GM21528 (cell line): ENCODE results near the gene EYS.
A peak's percentile ranks its signal among the peaks of the same experiment; 100 is the strongest.

Experiments used
- ATAC-seq: cut with Tn5 transposase; IDR thresholded peaks from one replicate; pipeline ENCODE4 v1.9.1; 2021; ENCODE audit warnings: mild to moderate bottlenecking, moderate library complexity; ENCODE audit not compliant: unreplicated experiment, low FRiP score

Gene EYS

DNA sequence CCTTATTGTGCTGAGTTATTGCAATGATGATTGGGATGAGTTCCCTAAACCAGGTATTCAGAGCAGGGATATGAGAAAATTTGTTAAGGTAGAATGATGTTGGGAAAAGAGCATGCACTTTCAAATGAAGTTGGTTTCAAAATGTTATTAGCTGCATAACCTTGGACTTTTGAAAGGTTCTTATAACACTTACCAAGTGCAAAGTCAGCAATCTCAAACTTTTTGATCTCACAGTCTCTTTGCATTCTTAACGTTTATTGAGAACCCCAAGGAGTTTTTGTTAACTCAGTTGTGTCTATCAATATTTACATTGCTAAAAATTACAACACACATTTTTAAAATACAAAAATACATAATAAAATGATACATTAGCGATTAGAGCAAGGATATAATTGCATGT, 1269.0 kb downstream of the EYS start:
- no peak for ATAC-seq

DNA sequence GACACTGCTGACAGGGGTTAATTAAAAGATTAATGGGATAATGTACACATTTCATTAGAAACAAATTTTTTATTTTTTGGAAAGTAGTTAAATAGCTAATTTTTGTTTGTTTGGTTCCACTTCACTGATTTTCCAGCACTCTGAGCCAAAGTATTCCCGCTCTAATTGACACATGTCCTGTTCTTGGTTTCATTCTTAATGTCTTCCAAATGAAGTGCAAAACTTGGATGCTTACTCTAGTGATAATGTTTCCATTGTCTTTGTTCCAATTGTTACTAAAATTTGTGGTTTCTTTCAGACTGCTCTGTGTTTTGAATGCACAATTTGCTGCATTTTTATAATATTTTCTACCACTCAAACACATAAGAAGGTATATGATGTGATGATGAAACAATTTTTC, 1277.1 kb downstream of the EYS start:
- no peak for ATAC-seq

DNA sequence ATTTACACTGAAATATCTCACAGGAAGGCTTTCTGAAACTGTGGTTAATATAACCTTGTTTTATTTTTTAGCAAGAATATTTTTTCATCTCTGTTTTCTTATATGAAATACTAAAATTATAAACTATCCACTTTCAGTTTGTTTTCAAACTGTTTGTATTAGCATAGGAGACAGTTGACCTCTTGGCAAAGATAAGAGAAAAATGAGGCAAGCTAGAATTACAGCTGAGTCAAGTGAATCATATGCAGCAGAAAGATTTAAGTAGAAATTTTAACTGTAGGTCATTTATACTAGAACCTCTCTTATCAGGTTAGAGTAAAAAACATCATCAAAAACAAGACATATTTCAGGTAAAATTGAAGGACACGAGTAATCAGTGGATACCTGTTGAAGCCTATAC, 1278.8 kb downstream of the EYS start:
- ATAC-seq, result no peak

DNA sequence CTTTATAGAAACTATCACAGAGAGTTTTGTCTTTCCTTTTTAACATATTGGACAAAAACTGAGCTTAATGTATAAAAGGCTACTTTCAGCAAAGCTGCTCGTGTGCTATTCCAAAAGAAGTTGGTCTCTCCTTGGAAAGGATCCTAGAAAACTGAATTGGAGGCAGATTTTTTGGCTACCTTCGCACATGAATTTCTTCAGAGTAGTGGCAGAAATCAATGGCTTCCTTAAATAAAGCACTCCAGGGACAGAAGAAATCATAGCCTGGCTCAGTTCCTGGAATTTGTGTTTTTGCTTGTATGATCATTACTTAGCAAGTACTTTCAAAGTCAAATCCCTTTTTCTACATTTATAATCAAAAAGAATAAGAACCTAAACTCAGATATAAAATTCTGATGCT, 1291.1 kb downstream of the EYS start:
- no peak for ATAC-seq

DNA sequence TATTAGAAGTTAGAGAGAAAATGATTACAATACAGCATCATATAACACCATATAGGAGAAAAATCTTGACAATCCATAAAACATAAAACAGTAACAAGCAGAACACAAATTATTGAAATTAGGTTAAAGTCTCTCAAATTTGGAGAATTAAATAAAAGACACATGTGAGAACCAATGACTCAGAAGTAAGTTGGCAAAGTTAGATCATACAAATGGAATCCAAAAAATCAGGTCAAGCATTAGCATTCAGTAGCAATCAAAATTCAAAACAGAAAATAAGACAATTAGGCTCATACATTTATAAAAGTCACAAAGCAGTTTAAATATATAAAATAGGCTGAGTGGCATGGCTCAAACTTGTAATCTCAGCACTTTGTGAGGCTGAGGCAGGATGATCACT, 1295.8 kb downstream of the EYS start:
- ATAC-seq, result no peak

DNA sequence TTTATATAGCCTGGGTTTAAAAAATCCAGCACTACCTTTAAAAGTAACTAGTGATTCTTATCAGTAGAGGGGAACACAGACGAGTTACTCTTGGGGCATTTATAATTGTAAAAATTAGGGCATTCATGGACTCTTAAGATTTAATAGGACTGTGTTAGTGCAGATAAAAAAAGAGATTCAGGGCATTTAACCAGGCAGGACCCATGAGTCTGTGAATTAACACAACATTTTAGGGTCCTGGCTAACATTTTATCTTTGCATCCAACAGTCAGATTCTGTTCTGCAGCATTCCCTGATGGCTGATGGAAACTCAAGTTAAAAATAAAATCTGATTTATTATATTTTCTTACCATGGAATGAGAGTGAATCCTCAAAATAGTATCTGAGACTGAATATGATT, 1297.1 kb downstream of the EYS start:
- no peak for ATAC-seq

DNA sequence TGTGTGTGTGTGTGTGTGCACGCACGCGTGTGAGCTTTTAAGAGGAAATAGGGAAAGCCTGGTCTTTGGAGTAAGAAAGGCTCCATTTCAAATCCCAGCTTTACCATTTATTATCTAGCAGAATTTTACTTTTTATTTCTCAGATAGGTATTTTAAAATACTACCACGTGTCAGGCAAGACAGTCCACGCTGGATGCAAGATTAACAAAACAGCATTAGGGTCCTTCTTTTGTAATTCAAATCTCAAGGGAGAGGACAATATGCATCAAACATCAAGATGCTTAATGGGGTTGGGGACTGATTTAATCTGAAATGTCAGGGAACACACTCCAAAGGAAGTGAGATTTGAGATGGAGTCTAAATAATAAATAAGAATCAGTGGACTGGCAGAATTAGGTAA, 1302.6 kb downstream of the EYS start:
- ATAC-seq, result no peak

DNA sequence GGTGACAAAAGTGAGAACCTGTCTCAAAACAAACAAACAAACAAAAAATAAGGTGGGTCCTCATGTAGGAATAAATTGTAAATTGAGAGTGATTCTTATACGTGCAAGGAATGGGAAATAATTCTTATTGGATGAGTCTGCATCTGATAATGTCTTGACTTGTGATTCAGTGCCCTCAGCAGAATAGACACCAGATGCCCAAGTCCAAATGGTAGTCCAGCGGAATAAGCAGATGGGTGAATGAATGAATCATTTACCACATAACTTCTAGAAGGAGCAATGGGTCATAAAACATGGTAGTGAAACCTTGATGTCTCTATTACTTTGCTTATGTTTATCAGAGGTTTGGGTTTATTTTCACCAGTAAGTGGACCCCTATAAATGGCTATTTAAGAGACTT, 1323.7 kb downstream of the EYS start:
- no peak for ATAC-seq

DNA sequence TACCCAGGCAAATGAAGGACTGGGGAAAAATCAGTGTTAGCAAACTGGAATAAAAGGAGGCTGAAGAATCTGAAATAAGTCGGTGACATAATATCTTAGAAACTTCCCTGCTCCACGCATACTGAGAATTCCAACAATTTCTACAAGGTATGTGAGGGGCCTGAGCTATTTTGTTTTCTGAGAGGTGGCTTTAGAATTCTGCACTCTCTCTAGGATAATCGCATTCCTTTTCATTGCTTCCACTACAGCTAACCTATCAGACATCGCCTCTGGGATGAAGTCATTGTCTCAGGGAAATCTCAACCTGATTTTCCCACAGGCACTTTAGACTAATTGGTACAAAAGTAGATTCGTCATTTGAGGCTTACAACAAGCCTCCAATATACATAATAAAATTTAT, 1330.6 kb downstream of the EYS start:
- no peak for ATAC-seq

DNA sequence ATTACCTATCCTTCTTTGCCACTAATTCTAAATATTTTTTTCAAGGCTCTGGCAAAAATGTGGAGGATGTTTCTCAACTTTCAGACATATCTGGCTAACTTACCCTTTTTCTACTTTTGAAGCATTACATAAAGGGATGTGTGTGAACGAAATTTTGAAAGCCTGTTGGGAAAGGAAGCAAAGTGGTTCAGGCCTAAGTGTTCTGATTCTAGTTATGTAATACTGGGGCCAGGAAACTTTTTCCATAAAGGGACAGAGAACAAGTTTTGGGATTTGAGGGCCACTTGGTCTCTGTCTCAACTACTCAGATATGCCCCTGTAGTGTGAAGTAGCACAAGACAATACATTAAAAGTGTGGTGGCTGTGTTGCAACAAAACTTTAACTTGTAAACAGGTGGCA, 1349.6 kb downstream of the EYS start:
- no peak for ATAC-seq

DNA sequence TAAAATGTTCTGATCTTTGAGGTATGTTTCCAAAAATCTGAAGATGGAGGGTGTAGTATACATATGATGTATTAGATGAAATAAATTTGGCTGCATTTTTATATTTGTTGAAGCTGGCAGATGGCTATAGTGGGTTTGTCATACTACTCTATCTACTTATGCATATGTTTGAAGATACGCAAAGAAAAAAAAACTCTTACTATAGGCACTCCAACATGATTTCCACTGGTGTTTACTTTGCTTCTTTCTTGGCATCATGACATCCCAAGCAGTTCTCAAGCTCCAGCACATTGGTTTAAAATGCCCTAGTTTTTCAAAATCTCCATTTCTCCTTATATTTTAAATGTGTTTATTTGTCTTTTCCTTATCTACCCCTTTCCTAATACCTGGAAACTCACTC, 1359.6 kb downstream of the EYS start:
- ATAC-seq, result no peak

DNA sequence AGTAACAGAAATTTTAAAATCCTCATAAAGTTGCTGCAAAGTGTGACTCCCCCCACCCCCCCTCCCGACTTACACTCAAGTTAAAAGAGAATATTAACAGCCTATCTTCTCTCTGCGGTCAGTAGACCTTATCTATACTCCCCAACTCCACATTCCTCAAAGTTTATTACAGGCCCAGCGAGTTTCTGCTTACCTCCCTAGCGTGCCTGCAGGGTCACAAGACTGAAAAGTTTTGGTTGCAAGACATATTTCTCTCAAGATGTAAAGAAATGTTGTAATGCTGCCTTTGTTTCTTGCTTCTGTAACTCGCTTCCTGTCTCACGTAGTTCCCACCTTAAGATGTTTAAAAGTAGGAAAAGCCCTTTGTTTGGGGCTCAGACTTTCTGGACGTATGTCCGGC, 1371.8 kb downstream of the EYS start:
- ATAC-seq, result no peak

DNA sequence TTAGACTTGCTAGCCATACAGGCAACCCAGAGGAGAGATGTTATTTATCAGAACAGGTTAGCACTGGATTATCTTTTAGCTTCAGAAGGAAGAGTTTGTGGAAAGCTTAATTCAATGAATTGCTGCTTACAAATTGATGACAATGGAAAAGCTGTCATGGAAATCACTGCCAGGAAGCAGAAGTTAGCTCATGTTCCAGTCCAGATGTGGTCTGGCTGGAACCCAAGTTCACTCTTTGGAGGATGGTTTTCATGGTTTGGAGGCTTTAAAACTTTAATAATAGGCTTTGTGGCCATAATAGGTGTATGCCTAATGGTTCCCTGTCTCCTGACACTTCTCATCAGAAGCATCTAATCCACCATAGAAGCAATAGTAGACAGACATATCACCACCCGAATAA, 1372.4 kb downstream of the EYS start:
- no peak for ATAC-seq

DNA sequence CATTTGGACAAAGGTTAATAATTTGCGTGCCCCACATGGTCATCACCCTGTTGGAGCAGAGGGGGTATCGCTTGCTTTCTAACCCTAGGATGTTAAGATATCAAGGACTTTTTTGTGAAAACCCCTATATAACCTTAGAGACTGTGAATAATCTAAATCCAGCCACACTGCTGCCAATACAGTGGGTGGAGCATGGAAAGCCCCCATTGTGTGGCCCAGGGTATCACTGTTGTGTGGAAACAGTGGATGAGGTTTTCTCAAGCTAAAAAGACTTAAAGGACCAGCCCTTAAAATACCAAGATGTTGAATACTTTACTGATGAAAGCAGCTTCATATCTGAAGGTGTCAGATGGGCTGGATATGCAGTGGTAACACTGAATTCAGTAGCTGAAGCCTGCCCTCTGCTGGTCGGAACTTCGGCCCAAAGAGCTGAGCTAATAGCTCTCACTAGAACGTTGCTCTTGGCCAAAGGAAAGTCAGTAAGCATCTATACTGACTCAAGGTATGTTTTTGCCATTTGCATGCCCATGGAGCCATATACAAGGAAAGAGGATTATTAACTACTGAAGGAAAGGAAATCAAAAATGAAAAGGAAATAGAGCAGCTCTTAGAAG, 1376.2 kb downstream of the EYS start:
- peak; percentile 55 for ATAC-seq

DNA sequence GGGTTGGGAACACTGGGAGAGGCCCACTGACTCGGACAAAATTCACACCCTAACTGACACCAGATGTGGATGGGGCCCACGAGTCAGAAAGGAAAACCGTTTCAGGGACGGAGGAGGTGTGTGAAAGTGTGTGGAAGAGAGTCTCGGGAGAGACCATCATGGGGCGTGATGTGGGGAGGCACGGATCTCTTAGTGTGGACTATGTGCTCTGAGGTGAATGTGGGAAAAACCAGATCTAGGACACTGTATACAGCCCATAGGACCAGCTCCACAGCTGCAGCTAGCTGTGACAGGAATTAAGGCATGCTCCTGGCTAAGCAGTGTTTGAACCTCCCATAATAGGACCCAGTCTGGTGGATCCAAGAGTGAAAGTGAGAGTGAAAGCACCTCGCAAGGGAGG, 1380.1 kb downstream of the EYS start:
- ATAC-seq, result no peak

DNA sequence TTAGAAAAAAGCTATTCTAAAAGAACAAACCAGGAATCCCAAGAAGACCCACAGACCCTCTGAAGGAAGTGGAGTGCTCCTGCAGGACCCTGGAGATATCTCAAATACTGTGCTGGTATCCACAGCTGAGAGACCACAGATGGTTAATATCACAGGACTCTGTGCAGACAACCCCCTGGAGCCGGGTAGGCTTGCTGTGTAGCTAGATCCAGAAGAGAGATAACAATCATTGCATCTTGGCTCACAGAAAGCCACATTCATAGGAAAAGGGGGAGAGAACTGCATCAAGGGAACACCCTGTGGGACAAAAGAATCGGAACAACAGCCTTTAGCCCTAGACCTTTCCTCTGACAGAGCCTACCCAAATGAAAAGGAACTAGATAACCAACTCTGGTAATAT, 1381.9 kb downstream of the EYS start:
- ATAC-seq, result no peak

DNA sequence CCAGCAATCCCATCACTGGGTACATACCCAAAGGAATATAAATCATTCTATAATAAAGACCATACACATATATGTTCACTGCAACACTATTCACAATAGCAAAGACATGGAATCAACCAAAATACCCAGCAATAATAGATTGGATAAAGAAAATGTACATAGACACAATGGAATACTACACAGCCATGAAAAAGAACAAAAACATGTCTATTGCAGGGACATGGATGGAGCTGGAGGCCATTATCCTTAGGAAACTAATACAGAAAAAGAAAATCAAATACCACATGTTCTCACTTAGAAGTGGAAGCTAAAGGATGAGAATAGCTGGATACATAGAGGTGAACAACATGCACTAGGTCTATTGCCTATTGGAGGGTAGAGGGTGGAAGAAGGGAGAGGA, 1396.8 kb downstream of the EYS start:
- ATAC-seq, result no peak

DNA sequence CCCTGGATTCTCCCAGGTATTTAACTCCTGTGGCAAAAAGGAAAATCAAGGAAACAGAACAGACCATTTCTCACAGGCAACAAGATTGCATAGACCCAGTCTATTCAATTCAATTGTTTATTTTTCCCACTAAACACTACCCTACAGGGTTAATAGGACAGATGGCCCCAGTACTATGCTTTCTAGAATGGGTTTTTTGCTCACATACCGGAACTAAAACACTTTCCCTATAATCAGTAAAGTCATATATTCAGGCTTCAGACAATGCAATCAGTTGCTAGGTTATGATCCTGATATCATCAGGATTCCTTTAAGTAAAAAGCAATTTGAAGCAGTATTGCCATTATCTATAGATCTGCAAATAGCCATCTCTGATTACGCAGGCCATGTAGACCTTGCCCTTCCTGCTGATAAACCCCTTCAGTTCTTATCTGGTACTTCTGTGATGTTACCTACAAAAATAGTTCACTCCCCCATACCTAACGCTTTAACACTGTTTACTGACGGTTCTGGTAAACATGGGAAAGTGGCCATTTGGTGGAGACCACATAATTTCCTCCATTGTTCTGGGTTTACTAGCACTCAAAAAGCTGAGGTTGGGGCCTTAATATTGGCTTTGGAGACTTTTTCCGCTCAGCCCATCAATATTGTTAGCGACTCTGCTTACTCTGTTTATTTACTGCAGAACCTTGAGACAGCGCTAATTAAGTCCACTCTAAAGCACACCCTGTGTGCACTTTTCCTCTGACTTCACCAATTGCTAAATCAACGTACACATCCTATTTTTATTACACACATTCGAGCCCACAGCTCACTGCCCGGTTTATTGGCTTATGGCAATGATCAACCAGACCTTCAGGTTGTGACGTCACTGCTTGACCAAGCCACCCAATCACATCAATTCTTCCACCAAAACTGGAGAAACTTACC, 1405.5 kb downstream of the EYS start:
- ATAC-seq, result no peak

DNA sequence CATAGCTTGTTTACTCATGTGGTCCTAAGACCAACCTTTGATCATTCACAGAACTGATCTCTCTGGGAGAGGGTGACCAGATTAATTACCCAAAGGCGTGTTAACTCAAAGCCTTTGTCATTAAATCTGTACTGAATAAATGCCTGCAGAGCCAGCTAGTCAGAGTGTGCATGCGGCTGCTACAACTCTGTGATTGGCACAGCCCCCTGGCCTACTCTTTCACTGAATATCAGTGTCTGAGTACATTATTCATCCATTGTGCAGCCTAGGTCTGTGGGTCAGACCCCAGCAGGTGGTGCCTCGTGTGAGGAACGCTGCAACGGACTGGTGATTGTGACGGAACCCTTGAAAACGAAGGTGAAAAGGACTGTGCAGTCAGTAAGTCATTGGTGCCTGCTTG, 1407.8 kb downstream of the EYS start:
- ATAC-seq, result no peak

DNA sequence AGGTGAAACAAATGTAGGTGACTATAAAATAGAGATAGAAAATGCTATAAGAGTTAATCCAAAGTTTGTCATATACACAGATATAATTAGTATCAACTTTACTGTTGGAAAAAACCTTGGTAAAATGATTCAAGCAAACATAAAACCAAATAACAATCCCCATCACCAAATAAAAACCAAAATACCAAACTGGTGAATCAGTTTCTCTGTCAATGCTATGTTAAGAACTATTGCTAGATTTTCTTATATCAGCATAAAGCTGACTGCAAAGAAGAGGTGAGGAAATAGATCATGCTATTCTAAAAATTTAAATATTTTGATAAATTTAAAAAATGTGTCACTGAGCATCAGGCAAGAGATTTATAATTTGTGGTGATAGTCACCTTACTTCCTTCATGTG, 1413.0 kb downstream of the EYS start:
- no peak for ATAC-seq

DNA sequence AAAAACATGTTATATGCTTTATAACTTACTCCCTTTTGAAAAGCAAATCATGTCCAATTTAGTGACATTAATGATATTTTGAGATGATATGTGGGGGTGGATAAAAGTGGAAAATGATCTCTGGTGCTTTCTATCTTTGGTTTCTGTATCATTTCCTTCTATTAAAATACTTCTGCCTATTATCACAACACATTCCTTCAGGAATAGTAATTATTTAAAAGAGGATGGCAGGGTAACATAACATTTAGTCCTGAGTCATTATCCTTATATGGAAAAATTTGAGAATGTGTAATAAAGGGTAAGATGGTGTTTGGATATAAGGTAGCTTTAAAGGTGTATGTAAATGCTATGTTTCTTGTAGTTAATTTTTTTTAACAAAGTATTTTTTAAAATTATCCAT, 1413.7 kb downstream of the EYS start:
- ATAC-seq, result no peak

DNA sequence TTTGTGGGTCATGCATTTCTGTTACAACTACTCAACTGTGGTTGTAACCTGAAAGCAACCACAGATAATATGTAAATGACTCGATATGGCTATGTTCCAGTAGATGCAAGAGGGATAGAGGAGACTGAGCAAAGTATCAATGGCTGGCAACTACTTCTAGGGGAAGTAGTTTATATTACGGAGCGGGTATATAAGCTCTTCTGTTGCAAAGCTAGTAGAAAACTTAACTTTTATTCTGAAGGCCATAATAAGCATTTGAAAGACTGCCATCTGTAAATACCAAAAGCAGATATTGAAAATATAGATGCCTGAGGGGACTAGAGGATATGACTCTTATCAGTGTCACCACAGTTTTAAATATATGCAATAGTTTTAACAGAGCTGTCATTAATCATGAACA, 1416.2 kb downstream of the EYS start:
- ATAC-seq, result no peak
